HepG2 (cell line): Measurements from ENCODE around the gene RELB. TPM values are rescaled to one million over a fixed set of nuclear protein-coding genes. Genes with fewer than 3 reads are reported as not detected.
A peak's percentile ranks its signal among the peaks of the same experiment; 100 is the strongest.

Experiments used
- ATAC-seq: fragments of 200-7000 bp; cut with Tn5 transposase; 3 replicates; pipeline ENCODE4 v1.9.1; 2020; ENCODE audit warnings: mild to moderate bottlenecking, moderate library complexity
- BruUV-seq: library from RNA; stranded (reverse); fragments of 400-500 nt; replicated peaks from 2 replicates; lab custom pipeline; 2021; lab: Mats Ljungman, UMichigan
- CTCF ChIA-PET: fragments of 300-600 bp; formaldehyde crosslinking; extraction: SDS; loops from one replicate; lab custom pipeline; 2021; ENCODE audit warnings: low total read pairs, inconsistent platforms, low intra/inter-chr PET ratio; lab: Yijun Ruan, JAX
- POLR2A ChIA-PET: fragments of 350-600 bp; sonication (Branson Sonifier 250); formaldehyde crosslinking; loops from one replicate; lab custom pipeline; 2020; ENCODE audit warnings: antibody characterized with exemption, inconsistent platforms; lab: Yijun Ruan, JAX
- DNase-seq: peaks from one replicate; pipeline ENCODE4 v3.0.0-alpha.2; 2015; ENCODE audit warnings: low spot score
- FAIRE-seq: peaks from 3 replicates; lab custom pipeline; 2011; peaks lifted over from hg19 to GRCh38; lab: Jason Lieb, UNC
- H2AFZ ChIP-seq: one replicate; pipeline ENCODE4 v1.6.1; 2011; ENCODE audit warnings: low read length, inconsistent platforms
- H3K27ac ChIP-seq: fragments of 300-600 bp; 3 replicates; pipeline ENCODE4 v1.8.0; 2011; ENCODE audit warnings: mixed run types, mild to moderate bottlenecking, mixed read lengths, low read length, inconsistent platforms; ENCODE audit not compliant: insufficient read depth; ENCODE audit errors: extremely low read length
- H3K27me3 ChIP-seq, 2 experiments: fragments of 200-600 bp in 1 of 2; 2 replicates in 1 of 2; 3 replicates in 1 of 2; pipeline versions ENCODE4 v1.6.0 to v1.8.0; 2011; ENCODE audit warnings: low read length in 2 of 2, mild to moderate bottlenecking in 2 of 2, moderate library complexity in 2 of 2, inconsistent platforms in 1 of 2; ENCODE audit not compliant: insufficient read depth in 2 of 2, control insufficient read depth in 1 of 2
- H3K36me3 ChIP-seq, 2 experiments: fragments of 200-600 bp in 1 of 2; replicated peaks in 1 of 2; 2 replicates in 1 of 2; 3 replicates in 1 of 2; pipeline versions ENCODE4 v1.5.1 to v1.8.0; 2011; ENCODE audit warnings: low read length in 2 of 2, inconsistent platforms in 1 of 2; ENCODE audit not compliant: insufficient read depth in 2 of 2, control insufficient read depth in 1 of 2
- H3K4me1 ChIP-seq: 2 replicates; pipeline ENCODE4 v1.5.1; 2012; ENCODE audit warnings: low read length, inconsistent platforms; ENCODE audit not compliant: insufficient read depth
- H3K4me2 ChIP-seq: 2 replicates; pipeline ENCODE4 v1.6.0; 2011; ENCODE audit warnings: low read depth, low read length, inconsistent platforms
- H3K4me3 ChIP-seq, 3 experiments: fragments of 200-600 bp in 1 of 3; sonication (generic), shearing (Covaris generic) in 1 of 3; replicated peaks in 1 of 3; 2 replicates each; pipeline ENCODE4 v1.5.1; 2011 to 2016; ENCODE audit warnings: low read length in 3 of 3, inconsistent platforms in 2 of 3, low read depth in 2 of 3, mild to moderate bottlenecking in 2 of 3, control low read depth in 1 of 3, mixed read lengths in 1 of 3; ENCODE audit not compliant: insufficient read depth in 1 of 3
- H3K79me2 ChIP-seq: one replicate; pipeline ENCODE4 v1.6.1; 2011; ENCODE audit warnings: low read length, inconsistent platforms; ENCODE audit not compliant: insufficient read depth
- H3K9ac ChIP-seq: 2 replicates; pipeline ENCODE4 v1.6.0; 2011; ENCODE audit warnings: mild to moderate bottlenecking, low read depth, low read length, inconsistent platforms; ENCODE audit not compliant: insufficient read depth
- H3K9me3 ChIP-seq: 2 replicates; pipeline ENCODE4 v1.5.1; 2012; ENCODE audit warnings: mild to moderate bottlenecking, low read length
- H4K20me1 ChIP-seq: 2 replicates; pipeline ENCODE4 v1.6.0; 2011; ENCODE audit warnings: inconsistent platforms, mild to moderate bottlenecking, low read length, moderate library complexity; ENCODE audit not compliant: insufficient read depth
- AGO2 ChIP-seq: fragments of 200-400 bp; formaldehyde crosslinking; optimal IDR thresholded peaks from 2 replicates; pipeline ENCODE3; 2017; ENCODE audit warnings: mild to moderate bottlenecking, low read depth, low read length, moderate library complexity
- ATF7 ChIP-seq, 2 experiments: fragments of 450-650 bp in 1 of 2; sonication (generic) in 1 of 2; formaldehyde crosslinking in 1 of 2; IDR thresholded peaks; 2 replicates each; pipeline versions ENCODE4 v1.4.0 to v1.6.1; 2016 to 2020; ENCODE audit warnings: antibody characterized with exemption in 1 of 2, mild to moderate bottlenecking in 1 of 2, missing genetic modification reagents in 1 of 2
- GZF1 ChIP-seq: sonication (generic); formaldehyde crosslinking; IDR thresholded peaks from 2 replicates; pipeline ENCODE4 v1.5.1; 2020; ENCODE audit warnings: mild to moderate bottlenecking, missing genetic modification reagents
- RXRA ChIP-seq: sonication (generic); formaldehyde crosslinking; IDR thresholded peaks from 2 replicates; pipeline ENCODE4 v1.5.1; 2020; ENCODE audit warnings: missing genetic modification reagents
- WGBS: methylation state at CpG from one replicate; pipeline ENCODE4 v1.1.6; 2017; ENCODE audit warnings: low lambda C conversion rate; 5-methylcytosine and 5-hydroxymethylcytosine counted together
- in situ Hi-C: cut with HindIII; loops from 2 replicates; pipeline ENCODE4 v1.10.0; 2017; ENCODE audit warnings: low pct_unique_long_range_greater_than_20kb; ENCODE audit not compliant: extremely low pct_ligation_motif_present
- intact Hi-C: fragments of 100-400 bp; cut with micrococcal nuclease; formaldehyde crosslinking; loops from one replicate; pipeline ENCODE4 v1.10.0; 2022; ENCODE audit not compliant: unreplicated experiment
- polyA plus RNA-seq, 8 experiments: library from polyadenylated mRNA; depleted of rRNA in 3 of 8; stranded (reverse) in 7 of 8; unstranded in 1 of 8; fragments of >200 nt; fragmentation: Illumina TruSeq in 4 of 8; extraction: Trizol in 4 of 8; gene quantifications; 2 replicates each; pipeline versions ENCODE4 v1.2.1 to v1.2.3, GENCODE V29; 2011 to 2016; ENCODE audit warnings: low read depth in 4 of 8, missing spikeins in 1 of 8, mixed read lengths in 1 of 8; ENCODE audit not compliant: insufficient read depth in 1 of 8
- total RNA-seq, 5 experiments: library from RNA; depleted of rRNA; stranded (reverse); fragments of >200 nt; fragmentation: Illumina TruSeq; extraction: Trizol; gene quantifications; 2 replicates each; pipeline ENCODE4 v1.2.3, GENCODE V29; 2016; ENCODE audit warnings: low read depth in 1 of 5

The RELB gene
- total and polyA plus RNA-seq, 2 of the 13 experiments (the other 11 are each of a cell fraction or from before 2014, with no cell fraction given), result 1.9 to 3.5 TPM

GRCh38 chr19:45066921-45067661, 65.8 kb downstream of the RELB start:
- Histone ChIP-seq H4K20me1 (no peaks in the 10 kb centered on the region), H3K9me3 (no peaks in the 10 kb centered on the region), H3K4me1 (no peaks in the 10 kb centered on the region), H3K27ac (no peak overlapping the region)
- DNase-seq, result no peak
- CTCF ChIA-PET, result no interaction called here
- TF ChIP-seq GZF1 (no peak), AGO2 (peak; percentile 81)
- TF ChIP-seq, all 625 proteins: peak for 1
- H3K36me3 ChIP-seq, result peaks cover 34 to 66% of the 10 kb centered on the region in 2 experiments; a peak in 4 of 5 replicates
- FAIRE-seq (no peak), ATAC-seq (no peak)
- no TSS peak for BruUV-seq
- no peak overlapping the region for H3K9ac ChIP-seq
- intact Hi-C loops, result no loop called here
- in situ Hi-C loops, result no loop called here
- no peak overlapping the region for H2AFZ ChIP-seq
- H3K27me3 ChIP-seq, result no peaks in the 10 kb centered on the region
- POLR2A ChIA-PET, result no interaction called here
- no peaks in the 10 kb centered on the region for H3K79me2 ChIP-seq
- 96% methylated on average over 35 of the region's 38 CpGs for WGBS
- H3K4me2 ChIP-seq, result no peak overlapping the region
- H3K4me3 ChIP-seq, result no peak overlapping the region

- in situ Hi-C loops (no loop called here), intact Hi-C loops (no loop called here)
- H3K27me3 ChIP-seq, result no peaks in the 10 kb centered on the region
- H3K9ac ChIP-seq, result no peak overlapping the region
- H2AFZ ChIP-seq, result no peak overlapping the region
- POLR2A ChIA-PET, result interaction anchor here (1.8 kb wide), 1 partner anchor 29 kb away, joined by 5 read pairs; the partner anchor contains the start of gene CLASRP
- no peak overlapping the region for H3K27ac ChIP-seq
- H3K4me1 ChIP-seq, result no peaks in the 10 kb centered on the region
- H4K20me1 ChIP-seq, result no peaks in the 10 kb centered on the region
- 87% methylated on average over 9 of the region's 10 CpGs for WGBS
- no peak for ATAC-seq
- TF ChIP-seq ATF7 (IDR thresholded peaks at IDR 0.05) (no peak), ATF7 (CRISPR knock-in tag; IDR thresholded peaks at IDR 0.05) (no peak), RXRA (CRISPR knock-in tag) (no peak)
- H3K36me3 ChIP-seq, result peaks cover 33 to 62% of the 10 kb centered on the region in 2 experiments; a peak in 4 of 5 replicates
- no peak overlapping the region for H3K4me2 ChIP-seq
- no peak for DNase-seq
- FAIRE-seq, result no peak
- H3K4me3 ChIP-seq, result no peak overlapping the region
- BruUV-seq, result no TSS peak
- no peaks in the 10 kb centered on the region for H3K9me3 ChIP-seq
- CTCF ChIA-PET, result no interaction called here
- no peaks in the 10 kb centered on the region for H3K79me2 ChIP-seq
Measured at GRCh38 chr19:45068041-45068440, 66.8 kb downstream of the RELB start.
